ENCODE results near the gene GLCCI1.

Gene GLCCI1

DNA sequence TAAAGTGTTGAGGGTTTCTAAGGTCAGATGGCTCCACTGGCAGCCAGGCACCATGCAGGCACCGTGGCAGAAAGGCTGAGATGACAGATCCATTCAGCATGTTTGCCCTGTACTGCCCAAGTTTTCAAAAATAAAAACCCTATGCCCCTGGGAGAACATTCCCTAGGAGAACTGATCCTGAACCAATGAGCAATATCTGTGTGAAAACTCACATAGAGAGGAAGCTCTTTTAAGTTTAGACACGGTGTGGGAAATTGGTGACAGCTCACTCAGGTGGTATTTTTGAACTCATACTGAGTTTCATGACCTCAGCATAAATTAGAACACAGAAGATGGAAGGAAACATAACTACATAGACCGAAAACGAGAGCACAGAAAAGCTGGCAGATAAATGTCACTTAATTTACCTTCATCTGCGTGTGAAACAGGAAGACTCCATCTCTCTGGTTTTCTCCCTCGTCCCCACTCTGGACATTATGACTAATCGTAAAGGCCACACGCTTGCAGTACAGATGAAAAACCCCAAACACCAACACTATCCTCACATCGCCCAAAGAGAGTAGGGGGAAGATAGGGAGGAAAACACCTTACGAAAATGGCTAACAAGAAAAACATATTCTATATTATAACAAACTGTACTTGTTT, 165.6 kb downstream of the GLCCI1 start:
- no peak for DNase-seq

DNA sequence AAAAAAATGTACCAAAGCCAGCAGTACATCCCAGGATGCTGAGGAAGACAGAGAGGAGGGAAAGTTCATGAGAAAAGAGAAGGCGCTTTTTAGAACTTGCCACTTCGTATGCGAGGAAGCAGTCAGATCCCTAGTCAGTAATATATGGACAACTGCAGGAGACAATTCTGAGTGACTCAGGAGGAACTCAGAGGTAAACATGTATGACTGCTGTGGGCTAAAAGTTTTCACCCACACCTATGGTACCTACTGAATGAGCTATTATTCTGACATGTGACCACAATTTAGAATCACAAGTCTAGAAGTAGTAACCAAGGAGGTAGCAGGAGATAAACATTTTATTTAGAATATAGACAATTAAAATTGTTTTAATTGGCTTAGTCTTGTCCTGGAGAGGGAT, 166.8 kb downstream of the GLCCI1 start:
- DNase-seq = no peak

DNA sequence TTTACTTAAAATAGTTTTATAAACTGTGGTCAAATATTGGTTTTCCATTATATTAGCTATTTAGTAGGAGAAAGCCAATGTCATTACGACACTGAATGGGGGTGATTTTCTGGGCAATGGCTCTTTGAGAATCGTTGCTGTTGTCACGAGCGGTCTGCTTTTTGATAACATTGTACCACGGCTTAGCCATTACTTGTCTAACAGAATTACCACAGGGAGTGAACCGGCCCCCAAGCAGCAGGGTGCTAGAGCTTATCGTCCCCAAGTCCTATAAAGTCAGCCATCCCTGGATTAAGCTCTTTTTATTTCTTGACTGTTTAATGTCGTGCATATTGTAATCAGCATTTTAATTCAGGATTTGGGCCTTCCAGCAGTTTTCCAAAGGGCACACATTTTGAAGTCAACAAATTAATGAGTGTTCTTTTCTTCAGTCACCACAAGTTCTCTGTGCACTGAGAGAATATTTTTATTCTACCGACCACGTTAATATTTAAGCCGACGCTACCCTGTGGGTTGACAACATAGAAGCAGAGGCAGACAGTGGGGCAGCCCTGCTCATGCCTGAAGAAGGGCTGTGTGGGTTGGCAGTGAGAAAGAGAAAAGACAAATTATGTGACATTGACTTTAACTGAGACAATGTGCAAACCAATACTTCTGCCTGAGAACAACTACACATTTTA, 167.6 kb downstream of the GLCCI1 start:
- DNase-seq = no peak
